Activated CD4-positive, CD25-positive, alpha-beta regulatory T cell treated with anti-CD3 and anti-CD28 coated beads, Interleukin-2, amount 50 U/mL, for 72 hours (primary cell): Measurements from ENCODE around the gene PTGER3.

Experiments used
- DNase-seq: peaks from one replicate; pipeline ENCODE4 v3.0.0; 2021

PTGER3 gene

DNA sequence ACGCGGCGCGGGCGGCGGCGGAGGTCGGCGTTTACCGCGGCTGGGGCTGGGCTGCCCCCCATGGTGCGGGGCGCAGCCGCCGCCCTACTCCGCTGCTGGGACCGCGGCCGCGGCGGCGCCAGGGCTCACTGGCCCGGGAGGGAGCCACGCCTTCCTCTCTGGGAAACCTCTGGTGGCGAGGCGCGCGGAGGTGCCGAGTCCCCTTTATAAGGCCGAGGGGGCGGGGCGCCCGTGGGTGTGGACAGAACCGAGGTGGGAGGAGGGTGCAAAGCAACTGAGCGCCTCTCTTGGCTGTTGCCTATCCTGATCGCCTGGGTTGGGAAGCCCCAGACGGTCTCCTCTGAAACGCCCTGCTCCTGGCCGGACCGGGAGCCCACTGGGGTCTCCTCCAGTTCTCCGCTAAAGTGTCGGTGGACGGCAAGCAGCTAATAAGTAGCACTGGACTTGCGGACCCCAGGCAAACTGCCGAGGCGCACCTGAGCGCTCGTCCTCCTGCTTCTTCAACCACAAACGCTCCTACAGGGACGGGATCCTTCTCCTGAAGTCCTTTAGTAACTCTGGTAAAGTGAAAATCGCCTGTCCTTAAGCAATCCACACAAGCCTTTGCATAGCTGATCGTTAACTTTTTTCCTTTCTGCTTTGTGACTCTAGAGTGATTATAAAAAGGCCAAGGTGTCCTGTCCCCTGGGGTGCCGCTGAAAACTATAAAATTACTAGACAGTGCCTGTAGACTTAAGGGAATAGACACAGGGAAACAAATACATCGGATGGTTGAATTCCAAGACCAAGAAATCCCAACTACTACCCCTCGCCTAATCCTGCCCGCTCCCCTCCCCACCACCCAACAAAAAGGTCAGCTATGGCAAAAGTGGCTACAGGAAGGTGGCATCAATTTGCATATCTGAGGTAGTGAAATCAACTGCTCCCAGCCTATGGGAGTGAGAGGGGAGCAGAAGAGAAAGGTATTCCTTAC, at the start of gene PTGER3:
PTGER3 (minus strand) TSS at position 182 of the 973 bp plus-strand sequence. CDS start 239 bp downstream, outside the sequence.
- DNase-seq: peak; percentile 32

- DNase-seq: no peak
Measured at GRCh38 chr1:71094913-71095312, 47.3 kb upstream of the PTGER3 start.

- DNase-seq: no peak
Measured at GRCh38 chr1:71093938-71094337, 46.3 kb upstream of the PTGER3 start.

- DNase-seq: no peak
Measured at GRCh38 chr1:71089536-71090270, 42.1 kb upstream of the PTGER3 start.

DNA sequence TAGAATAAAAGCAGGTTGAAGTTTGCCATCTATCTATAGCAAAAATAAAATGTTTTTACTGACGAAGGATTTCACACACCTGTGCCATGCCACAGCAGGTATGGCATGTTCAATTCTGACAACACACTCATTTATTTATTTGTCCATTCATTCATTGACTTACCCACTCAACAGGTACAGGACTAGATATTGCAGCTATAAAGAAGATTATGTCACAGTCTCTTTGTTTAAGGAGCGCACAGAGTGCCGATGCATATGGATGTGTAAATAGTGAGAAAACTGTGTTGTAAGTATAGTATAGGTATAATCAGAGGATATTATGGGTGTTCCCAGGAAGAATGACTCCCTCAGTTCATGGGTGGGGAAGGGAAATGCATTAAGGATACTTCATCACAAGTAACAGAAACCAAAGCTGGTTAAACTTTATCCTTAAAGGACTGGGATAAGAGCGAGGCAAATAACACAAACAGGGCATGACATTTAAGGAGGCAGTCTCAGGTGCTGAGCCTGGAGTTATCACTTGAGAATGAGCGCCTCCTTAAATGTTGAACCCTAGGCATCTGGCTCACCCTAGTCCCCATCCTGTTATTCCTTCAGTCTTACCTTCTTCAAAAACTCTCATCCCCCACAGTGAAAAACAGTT, 41.1 kb upstream of the PTGER3 start:
- no peak for DNase-seq

- no peak for DNase-seq
Measured at GRCh38 chr1:71087713-71088112, 40.1 kb upstream of the PTGER3 start.

GRCh38 chr1:71087060-71087459, 39.4 kb upstream of the PTGER3 start:
- DNase-seq: no peak

GRCh38 chr1:71086331-71086730, 38.7 kb upstream of the PTGER3 start:
- DNase-seq: no peak

GRCh38 chr1:71083271-71083670, 35.7 kb upstream of the PTGER3 start:
- DNase-seq: no peak

DNA sequence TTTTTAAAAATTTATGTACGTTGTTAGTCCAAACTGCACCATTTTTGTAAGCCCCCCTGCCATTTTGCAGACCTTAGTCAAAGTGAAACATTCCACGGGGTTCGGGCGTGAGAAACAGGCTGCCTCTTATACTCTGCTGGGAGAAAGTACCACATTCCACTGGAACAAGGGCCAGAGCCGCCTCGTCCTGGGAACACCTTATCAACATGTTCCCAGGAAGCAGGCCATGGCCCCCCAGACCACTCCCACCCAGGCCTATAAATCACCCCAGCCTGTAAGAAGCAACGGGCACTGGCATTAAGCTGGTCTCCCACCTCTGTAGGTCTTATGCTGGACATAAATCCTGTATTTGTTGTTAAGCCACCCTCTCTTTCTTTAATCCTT, 34.1 kb upstream of the PTGER3 start:
- DNase-seq: no peak

- peak; percentile 87 for DNase-seq
Measured at GRCh38 chr1:71080739-71081696, 33.4 kb upstream of the PTGER3 start, which contains the start of gene ZRANB2. TSS of gene ZRANB2 (minus strand) at chr1:71081035. CDS start at chr1:71080995, 40 bp downstream.

DNA sequence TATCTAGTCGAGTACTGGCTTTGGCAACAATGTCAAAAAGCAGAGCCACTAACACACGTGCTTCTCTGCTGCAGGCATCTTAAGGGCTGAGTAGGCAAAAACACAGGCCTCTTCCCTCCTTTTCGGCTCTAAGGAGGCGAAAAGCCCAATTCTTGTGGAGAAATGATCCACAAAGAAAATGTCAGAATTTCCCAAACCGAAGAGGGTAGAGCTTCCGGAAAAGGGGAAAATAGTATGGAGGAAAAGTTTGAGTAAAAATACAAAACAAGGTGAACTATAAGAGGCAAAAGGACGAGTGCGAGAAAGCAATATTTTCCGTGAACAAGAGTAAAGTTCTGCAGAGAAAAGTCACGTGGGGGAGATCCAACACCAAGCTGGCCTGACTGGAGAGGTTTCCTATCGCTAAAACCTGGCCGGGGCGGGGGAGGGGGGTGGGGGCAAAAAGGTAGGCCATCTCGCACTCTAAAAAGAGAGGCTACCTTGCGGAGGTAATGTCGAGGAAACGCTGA, 32.7 kb upstream of the PTGER3 start:
- no peak for DNase-seq

DNA sequence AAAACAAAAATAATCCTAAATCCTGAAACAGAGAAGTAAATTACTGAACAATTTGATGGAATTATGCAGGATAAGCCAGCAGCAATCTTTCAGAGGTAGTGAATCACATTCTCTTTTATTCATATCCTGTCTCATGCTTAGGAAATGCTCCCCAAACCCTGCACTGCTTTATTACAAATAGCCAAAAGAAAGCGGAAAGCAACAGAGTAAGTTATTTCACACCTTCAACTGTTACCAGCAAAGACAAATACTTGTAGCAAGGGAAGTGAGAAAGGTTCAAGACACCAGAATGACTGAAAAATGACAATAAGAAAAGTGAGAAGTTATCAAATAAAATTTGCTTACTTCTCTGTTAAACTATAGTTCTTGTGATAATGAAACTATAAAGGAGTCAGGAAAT, 27.1 kb upstream of the PTGER3 start:
- DNase-seq: no peak

DNA sequence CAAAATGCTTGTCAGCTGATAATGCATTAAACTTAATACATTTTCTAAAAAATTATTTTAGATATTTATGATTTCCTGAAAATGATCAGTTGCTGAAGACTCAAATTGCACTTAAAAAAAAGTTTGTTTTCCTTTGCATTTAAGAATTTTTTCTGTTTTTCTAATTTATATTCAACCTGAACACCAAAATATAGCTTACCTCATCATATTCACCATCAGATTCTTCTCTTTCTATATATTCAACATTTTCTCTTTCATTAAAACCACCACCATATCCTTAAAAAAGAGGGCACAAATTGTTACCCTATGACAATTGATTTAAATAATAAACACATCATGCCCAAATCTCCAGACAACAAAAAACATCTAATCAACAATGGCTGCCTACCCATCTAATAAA, 24.7 kb upstream of the PTGER3 start:
- DNase-seq: no peak

GRCh38 chr1:71071720-71072119, 24.1 kb upstream of the PTGER3 start:
- no peak for DNase-seq

DNA sequence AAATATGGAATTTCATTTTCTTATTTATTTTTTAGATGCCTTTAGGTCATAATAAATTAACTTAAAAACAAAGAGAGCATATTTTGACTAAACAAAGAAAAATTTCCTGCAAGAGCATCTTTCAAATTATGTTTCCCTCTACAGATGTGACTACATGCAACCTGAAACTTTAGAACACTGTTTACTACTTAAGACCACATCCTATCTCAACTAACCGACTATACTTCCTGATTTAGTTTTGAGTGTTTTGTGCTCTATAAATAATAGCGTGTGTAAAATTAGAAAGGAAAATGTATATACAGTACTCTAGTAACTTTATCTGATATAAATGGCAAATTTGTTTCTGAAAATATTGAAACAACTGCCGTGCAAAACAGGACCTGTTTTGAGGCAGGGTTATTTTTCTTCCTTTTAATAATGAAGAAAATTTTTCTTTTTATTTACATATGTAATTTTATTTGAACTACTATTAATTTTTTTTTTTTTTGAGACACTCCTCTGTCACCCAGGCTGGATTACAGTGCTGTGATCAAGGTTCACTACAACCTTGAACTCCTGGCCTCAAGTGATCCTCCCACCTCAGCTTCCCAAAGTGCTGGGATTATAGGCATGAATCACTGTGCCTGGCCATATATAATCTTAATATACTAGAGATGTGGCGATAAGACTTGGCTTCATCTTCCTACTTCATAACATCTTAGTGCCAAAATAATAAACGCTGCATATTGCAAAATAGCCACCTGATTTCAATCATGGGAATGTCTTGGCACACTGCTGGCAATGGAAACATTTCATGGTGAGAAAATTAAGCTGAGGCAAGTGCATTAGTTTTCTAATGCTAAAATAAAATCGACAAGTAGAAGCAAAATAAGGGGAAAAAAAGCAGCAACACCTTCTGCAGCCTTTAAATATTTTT, 21.0 kb upstream of the PTGER3 start:
- DNase-seq: no peak

DNA sequence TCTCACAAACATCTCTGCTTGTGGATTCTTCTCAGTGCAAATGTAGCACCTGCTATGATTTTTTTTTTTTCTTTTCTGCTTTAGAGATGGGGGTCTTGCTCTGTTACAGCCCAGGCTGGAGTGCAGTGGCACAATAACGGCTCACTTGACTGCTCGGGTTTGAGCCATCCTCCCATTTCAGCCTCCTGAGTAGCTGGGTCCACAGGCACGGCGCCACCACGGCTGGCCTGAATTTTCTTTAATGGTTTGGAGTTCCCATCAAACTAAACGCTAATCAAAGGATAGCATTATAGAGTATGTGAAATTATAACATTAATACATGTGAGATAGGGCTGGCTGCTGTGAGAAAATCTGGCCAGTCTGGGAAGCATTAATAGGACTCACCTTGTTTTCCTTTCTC, 7.2 kb upstream of the PTGER3 start:
- DNase-seq: no peak

- no peak for DNase-seq
Measured at GRCh38 chr1:71054281-71054731, 6.7 kb upstream of the PTGER3 start.

GRCh38 chr1:71053758-71054157, 6.1 kb upstream of the PTGER3 start:
- no peak for DNase-seq

DNA sequence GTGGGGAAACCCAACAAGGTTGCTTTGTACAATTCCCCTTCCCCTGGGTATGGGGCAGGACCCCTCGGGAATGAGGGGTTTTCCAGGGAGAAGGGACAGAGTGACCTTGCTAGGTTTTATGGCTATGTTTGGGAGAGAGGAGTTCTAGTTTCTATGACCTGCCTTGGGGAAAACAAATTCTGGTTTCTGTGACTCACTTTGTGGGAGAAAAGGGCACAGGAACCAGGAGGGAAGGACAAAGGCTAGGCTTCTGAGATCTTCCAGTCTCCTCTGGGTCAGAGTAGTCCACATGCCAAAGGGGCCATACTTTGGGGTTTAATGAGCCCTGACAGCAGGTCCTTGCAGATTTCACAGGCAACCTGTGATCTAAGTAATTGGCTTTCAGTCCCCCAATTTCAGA, 5.5 kb upstream of the PTGER3 start:
- DNase-seq: no peak
